ENCODE results near the gene E2F6. TPM values are rescaled to one million over a fixed set of nuclear protein-coding genes. Genes with fewer than 3 reads are reported as not detected.

E2F6 gene
- total and polyA plus RNA-seq, 2 donors (not counting 3 experiments of a cell fraction or from before 2014, with no cell fraction given) = 7.9 to 15.7 TPM

DNA sequence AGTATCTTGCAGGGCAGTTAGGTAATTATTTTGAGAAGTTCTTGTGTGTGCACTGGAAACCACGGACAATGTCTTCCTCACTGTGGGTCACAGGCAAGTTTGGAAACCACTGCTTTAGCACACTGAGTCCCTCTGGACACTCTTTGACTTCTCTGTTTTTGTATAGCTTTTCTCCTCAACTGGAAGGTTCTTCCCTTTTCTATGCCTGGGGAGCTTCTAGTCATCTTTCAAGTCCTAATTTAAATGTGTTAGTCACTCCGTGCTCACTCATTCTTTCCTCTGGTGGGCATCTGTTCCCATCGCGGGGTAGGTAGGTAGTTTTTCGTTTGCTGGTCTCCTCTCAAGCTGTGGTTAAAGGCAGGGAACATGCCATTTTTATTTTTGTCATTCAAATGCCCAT lies 32.1 kb downstream of the E2F6 start:
- no TSS peak for BruUV-seq (replicated peaks)
- POLR2A ChIA-PET = no interaction called here
- H3K9me1 ChIP-seq (replicated peaks; ENCODE audit: control insufficient read depth, extremely low read depth, insufficient read depth, low read length) = no peaks in the 10 kb centered on the region
- H3K27me3 ChIP-seq (ENCODE audit: control insufficient read depth in 2 of 2, insufficient read depth in 2 of 2, low read length in 2 of 2) = no peaks in the 10 kb centered on the region
- DNase-seq (ENCODE audit: low read depth, low spot score) (no peak), FAIRE-seq (no peak)
- H3K27ac ChIP-seq (ENCODE audit: insufficient read depth, low read depth, low read length) = no peak overlapping the region
- no peak overlapping the region for H3K4me3 ChIP-seq (replicated peaks in 1 of 3; ENCODE audit: insufficient read depth in 1 of 3, low read depth in 1 of 3, low read length in 3 of 3)
- H3K79me2 ChIP-seq (ENCODE audit: control insufficient read depth, insufficient read depth, low read length) = no peaks in the 10 kb centered on the region
- no peaks in the 10 kb centered on the region for H3K36me3 ChIP-seq (ENCODE audit: control insufficient read depth in 2 of 2, extremely low read depth in 1 of 2, insufficient read depth in 2 of 2, low read length in 2 of 2)
- no peak overlapping the region for H3K9ac ChIP-seq (replicated peaks; ENCODE audit: extremely low read depth, insufficient read depth, low read length)
- H2AFZ ChIP-seq (ENCODE audit: low read depth, low read length) = no peak overlapping the region
- TF ChIP-seq JUN (IDR thresholded peaks at IDR 0.05; ENCODE audit: borderline replicate concordance, insufficient read depth, insufficient read length, low read depth) (no peak), EZH2 (IDR thresholded peaks at IDR 0.05; ENCODE audit: borderline replicate concordance, low read depth, low read length, severe bottlenecking) (no peak), FOS (IDR thresholded peaks at IDR 0.05; ENCODE audit: borderline replicate concordance, insufficient read depth, low read length) (no peak)
- TF ChIP-seq, protein P1, sequence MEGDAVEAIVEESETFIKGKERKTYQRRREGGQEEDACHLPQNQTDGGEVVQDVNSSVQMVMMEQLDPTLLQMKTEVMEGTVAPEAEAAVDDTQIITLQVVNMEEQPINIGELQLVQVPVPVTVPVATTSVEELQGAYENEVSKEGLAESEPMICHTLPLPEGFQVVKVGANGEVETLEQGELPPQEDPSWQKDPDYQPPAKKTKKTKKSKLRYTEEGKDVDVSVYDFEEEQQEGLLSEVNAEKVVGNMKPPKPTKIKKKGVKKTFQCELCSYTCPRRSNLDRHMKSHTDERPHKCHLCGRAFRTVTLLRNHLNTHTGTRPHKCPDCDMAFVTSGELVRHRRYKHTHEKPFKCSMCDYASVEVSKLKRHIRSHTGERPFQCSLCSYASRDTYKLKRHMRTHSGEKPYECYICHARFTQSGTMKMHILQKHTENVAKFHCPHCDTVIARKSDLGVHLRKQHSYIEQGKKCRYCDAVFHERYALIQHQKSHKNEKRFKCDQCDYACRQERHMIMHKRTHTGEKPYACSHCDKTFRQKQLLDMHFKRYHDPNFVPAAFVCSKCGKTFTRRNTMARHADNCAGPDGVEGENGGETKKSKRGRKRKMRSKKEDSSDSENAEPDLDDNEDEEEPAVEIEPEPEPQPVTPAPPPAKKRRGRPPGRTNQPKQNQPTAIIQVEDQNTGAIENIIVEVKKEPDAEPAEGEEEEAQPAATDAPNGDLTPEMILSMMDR (IDR thresholded peaks at IDR 0.05; ENCODE audit: extremely low read depth in 1 of 2, insufficient read depth in 1 of 2, low read depth in 1 of 2, low read length in 2 of 2) = no peak
- H3K9me3 ChIP-seq (replicated peaks; ENCODE audit: control insufficient read depth, insufficient read depth, low read length) = no peaks in the 10 kb centered on the region
- no peaks in the 10 kb centered on the region for H3K4me1 ChIP-seq (ENCODE audit: control insufficient read depth, extremely low read depth, insufficient read depth, low read length)
- no peaks in the 10 kb centered on the region for H4K20me1 ChIP-seq (replicated peaks; ENCODE audit: control insufficient read depth, extremely low read depth, insufficient read depth, low read length)
- CTCF ChIA-PET = interaction anchor here (1.0 kb wide), 2 partner anchors 16 to 22 kb away, joined by 3 to 4 read pairs; no protein-coding TSS in a partner anchor
- intact Hi-C loops (cut with micrococcal nuclease) = no loop called here
- dilution Hi-C loops (cut with MboI; ENCODE audit: extremely low pct_ligation_motif_present, low sequenced_read_pairs) = no loop called here
- no peak overlapping the region for H3K4me2 ChIP-seq (ENCODE audit: insufficient read depth, low read length)

DNA sequence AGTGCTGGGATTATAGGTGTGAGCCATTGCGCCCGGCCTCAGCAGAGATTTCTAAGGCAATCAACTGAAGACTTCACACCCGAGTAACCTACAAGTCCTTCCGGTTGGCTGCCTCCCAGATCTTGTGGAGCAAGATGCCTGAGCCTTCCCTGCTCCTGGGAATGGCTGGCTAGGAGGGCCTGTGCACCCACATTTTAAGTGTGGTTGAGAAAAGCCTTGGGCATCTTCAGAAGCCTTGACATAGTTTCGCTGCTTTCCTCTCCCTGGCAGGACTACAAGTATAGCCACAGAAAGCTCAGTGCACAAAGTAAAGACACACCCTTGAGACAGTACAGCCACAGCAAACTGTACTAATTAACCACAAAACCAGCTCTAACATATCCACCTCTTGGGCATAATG lies 35.2 kb downstream of the E2F6 start:
- H3K4me3 ChIP-seq (replicated peaks in 1 of 3; ENCODE audit: insufficient read depth in 1 of 3, low read depth in 1 of 3, low read length in 3 of 3) = no peak overlapping the region
- H4K20me1 ChIP-seq (replicated peaks; ENCODE audit: control insufficient read depth, extremely low read depth, insufficient read depth, low read length) = no peaks in the 10 kb centered on the region
- no peak for FAIRE-seq
- ChIA-PET POLR2A (no interaction called here), CTCF (interaction anchor here (0.7 to 1.3 kb wide), 3 partner anchors 16 to 298 kb away, joined by 3 to 4 read pairs (median 3); a partner anchor contains a TSS)
- dilution Hi-C loops (cut with MboI; ENCODE audit: extremely low pct_ligation_motif_present, low sequenced_read_pairs) = no loop called here
- TF ChIP-seq MYC (IDR thresholded peaks at IDR 0.05; ENCODE audit: low read depth, low read length) (no peak), JUN (IDR thresholded peaks at IDR 0.05; ENCODE audit: borderline replicate concordance, insufficient read depth, insufficient read length, low read depth) (no peak)
- no peaks in the 10 kb centered on the region for H3K36me3 ChIP-seq (ENCODE audit: control insufficient read depth in 2 of 2, extremely low read depth in 1 of 2, insufficient read depth in 2 of 2, low read length in 2 of 2)
- intact Hi-C loops (cut with micrococcal nuclease) = no loop called here
- no peak overlapping the region for H3K4me2 ChIP-seq (ENCODE audit: insufficient read depth, low read length)
- H3K9ac ChIP-seq (replicated peaks; ENCODE audit: extremely low read depth, insufficient read depth, low read length) = no peak overlapping the region
- no TSS peak for BruUV-seq (replicated peaks)
- no peak overlapping the region for H3K27ac ChIP-seq (ENCODE audit: insufficient read depth, low read depth, low read length)
- DNase-seq (ENCODE audit: low read depth, low spot score) = no peak
- H3K9me3 ChIP-seq (replicated peaks; ENCODE audit: control insufficient read depth, insufficient read depth, low read length) = no peaks in the 10 kb centered on the region
- no peaks in the 10 kb centered on the region for H3K9me1 ChIP-seq (replicated peaks; ENCODE audit: control insufficient read depth, extremely low read depth, insufficient read depth, low read length)
- H3K79me2 ChIP-seq (ENCODE audit: control insufficient read depth, insufficient read depth, low read length) = no peaks in the 10 kb centered on the region
- H3K4me1 ChIP-seq (ENCODE audit: control insufficient read depth, extremely low read depth, insufficient read depth, low read length) = no peaks in the 10 kb centered on the region
- H2AFZ ChIP-seq (ENCODE audit: low read depth, low read length) = no peak overlapping the region
- no peaks in the 10 kb centered on the region for H3K27me3 ChIP-seq (ENCODE audit: control insufficient read depth in 2 of 2, insufficient read depth in 2 of 2, low read length in 2 of 2)
